HG03469 (cell line): ENCODE measurements around the gene C19orf25.
"Not testable (repeated sequence)": the region's sequence is repeated elsewhere in the genome, so short reads cannot be mapped to it uniquely, and the experiment has no call there.

ENCODE experiments used
- ATAC-seq: cut with Tn5 transposase; IDR thresholded peaks from one replicate; pipeline ENCODE4 v1.9.1; 2021; ENCODE audit warnings: mild to moderate bottlenecking, moderate library complexity, moderate number of reproducible peaks; ENCODE audit not compliant: unreplicated experiment

Gene C19orf25

GRCh38 chr19:1481893-1482360 lies 2.9 kb upstream of the C19orf25 start:
- ATAC-seq: no peak

- no peak for ATAC-seq
These were observed 2.3 kb upstream of the C19orf25 start for GRCh38 chr19:1481224-1481892.

GRCh38 chr19:1477056-1477455 lies 2.0 kb downstream of the C19orf25 start:
- ATAC-seq: not testable (repeated sequence)

- ATAC-seq: no peak
These were observed 3.1 kb downstream of the C19orf25 start for GRCh38 chr19:1475751-1476437.

GRCh38 chr19:1474765-1475351 lies 4.2 kb downstream of the C19orf25 start:
- no peak for ATAC-seq

- ATAC-seq: no peak
These were observed 4.8 kb downstream of the C19orf25 start for GRCh38 chr19:1474011-1474764.

GRCh38 chr19:1473085-1473851 lies 5.7 kb downstream of the C19orf25 start:
- ATAC-seq: no peak

GRCh38 chr19:1472231-1473084 lies 6.6 kb downstream of the C19orf25 start:
- no peak for ATAC-seq

GRCh38 chr19:1471515-1472160 lies 7.4 kb downstream of the C19orf25 start:
- no peak for ATAC-seq

- no peak for ATAC-seq
These were observed 8.0 kb downstream of the C19orf25 start for GRCh38 chr19:1471010-1471514.

GRCh38 chr19:1470305-1471009 lies 8.6 kb downstream of the C19orf25 start:
- no peak for ATAC-seq

GRCh38 chr19:1470055-1470304 lies 9.0 kb downstream of the C19orf25 start:
- ATAC-seq: no peak

GRCh38 chr19:1469255-1470054 lies 9.6 kb downstream of the C19orf25 start:
- no peak for ATAC-seq

- no peak for ATAC-seq
These were observed 10.2 kb downstream of the C19orf25 start for GRCh38 chr19:1468821-1469254.

GRCh38 chr19:1468274-1468820 lies 10.7 kb downstream of the C19orf25 start:
- ATAC-seq: no peak

GRCh38 chr19:1467490-1468273 lies 11.3 kb downstream of the C19orf25 start:
- no peak for ATAC-seq

GRCh38 chr19:1467215-1467489 lies 11.9 kb downstream of the C19orf25 start:
- no peak for ATAC-seq
